HUES48 (cell line): Measurements from ENCODE around the gene PTPN1.
"Not testable (repeated sequence)": the region's sequence is repeated elsewhere in the genome, so short reads cannot be mapped to it uniquely, and the experiment has no call there.

Experiments
- H3K27ac ChIP-seq: one replicate; pipeline ENCODE4 v1.7.0; 2013; ENCODE audit warnings: low read depth, low read length, inconsistent platforms
- H3K27me3 ChIP-seq: 2 replicates; pipeline ENCODE4 v1.6.1; 2013; ENCODE audit warnings: mild to moderate bottlenecking, low read length; ENCODE audit not compliant: control insufficient read depth, insufficient read depth
- H3K36me3 ChIP-seq: 2 replicates; pipeline ENCODE4 v1.6.1; 2013; ENCODE audit warnings: low read length; ENCODE audit not compliant: control insufficient read depth, insufficient read depth
- H3K4me1 ChIP-seq: 2 replicates; pipeline ENCODE4 v1.6.1; 2013; ENCODE audit warnings: mild to moderate bottlenecking, low read length; ENCODE audit not compliant: control insufficient read depth, insufficient read depth
- H3K4me3 ChIP-seq: 2 replicates; pipeline ENCODE4 v1.5.1; 2013; ENCODE audit warnings: mild to moderate bottlenecking, low read depth, low read length
- H3K9ac ChIP-seq: 2 replicates; pipeline ENCODE4 v1.6.1; 2013; ENCODE audit warnings: mild to moderate bottlenecking, low read depth, low read length, moderate library complexity
- H3K9me3 ChIP-seq: 2 replicates; pipeline ENCODE4 v1.6.1; 2013; ENCODE audit warnings: low read length; ENCODE audit not compliant: control insufficient read depth, insufficient read depth

Gene PTPN1

GRCh38 chr20:50560867-50561266 lies 50.7 kb downstream of the PTPN1 start:
- no peaks in the 10 kb centered on the region for H3K9me3 ChIP-seq
- 0 out of 2 replicates have a peak, but pooled peaks cover 3% of the 10 kb centered on the region for H3K4me1 ChIP-seq
- no peak overlapping the region for H3K9ac ChIP-seq
- H3K4me3 ChIP-seq = no peak overlapping the region
- no peaks in the 10 kb centered on the region for H3K27me3 ChIP-seq
- peak overlapping the region; percentile 77 for H3K27ac ChIP-seq
- peaks cover 23% of the 10 kb centered on the region for H3K36me3 ChIP-seq

GRCh38 chr20:50561379-50562078 lies 51.3 kb downstream of the PTPN1 start:
- H3K9ac ChIP-seq = no peak overlapping the region
- 0 out of 2 replicates have a peak, but pooled peaks cover 3% of the 10 kb centered on the region for H3K4me1 ChIP-seq
- H3K9me3 ChIP-seq = no peaks in the 10 kb centered on the region
- H3K4me3 ChIP-seq = no peak overlapping the region
- no peaks in the 10 kb centered on the region for H3K27me3 ChIP-seq
- peaks cover 23% of the 10 kb centered on the region for H3K36me3 ChIP-seq
- H3K27ac ChIP-seq = peak overlapping the region; percentile 77

- Histone ChIP-seq H3K27ac (peak overlapping the region; percentile 55), H3K27me3 (no peaks in the 10 kb centered on the region), H3K36me3 (peaks cover 23% of the 10 kb centered on the region), H3K9ac (no peak overlapping the region), H3K9me3 (no peaks in the 10 kb centered on the region), H3K4me1 (0 out of 2 replicates have a peak, but pooled peaks cover 3% of the 10 kb centered on the region), H3K4me3 (no peak overlapping the region)
Observed at GRCh38 chr20:50562262-50562701, 52.1 kb downstream of the PTPN1 start.

GRCh38 chr20:50563133-50563944 lies 53.2 kb downstream of the PTPN1 start:
- H3K36me3 ChIP-seq = peaks cover 29% of the 10 kb centered on the region
- no peak overlapping the region for H3K27ac ChIP-seq
- 0 out of 2 replicates have a peak, but pooled peaks cover 3% of the 10 kb centered on the region for H3K4me1 ChIP-seq

GRCh38 chr20:50565383-50565782 lies 55.2 kb downstream of the PTPN1 start:
- Histone ChIP-seq H3K36me3 (peaks cover 46% of the 10 kb centered on the region), H3K27me3 (no peaks in the 10 kb centered on the region), H3K27ac (no peak overlapping the region), H3K4me3 (no peak overlapping the region), H3K4me1 (0 out of 2 replicates have a peak, but pooled peaks cover 3% of the 10 kb centered on the region), H3K9me3 (no peaks in the 10 kb centered on the region), H3K9ac (no peak overlapping the region)

More at GRCh38 chr20:50563133-50563944, 53.2 kb downstream of the PTPN1 start:
- Histone ChIP-seq H3K27me3 (no peaks in the 10 kb centered on the region), H3K9me3 (no peaks in the 10 kb centered on the region), H3K9ac (no peak overlapping the region), H3K4me3 (no peak overlapping the region)

GRCh38 chr20:50565871-50566270 lies 55.7 kb downstream of the PTPN1 start:
- H3K27me3 ChIP-seq = no peaks in the 10 kb centered on the region
- no peak overlapping the region for H3K9ac ChIP-seq
- H3K4me3 ChIP-seq = no peak overlapping the region
- 0 out of 2 replicates have a peak, but pooled peaks cover 3% of the 10 kb centered on the region for H3K4me1 ChIP-seq
- H3K36me3 ChIP-seq = peaks cover 46% of the 10 kb centered on the region
- H3K27ac ChIP-seq = no peak overlapping the region
- H3K9me3 ChIP-seq = no peaks in the 10 kb centered on the region

- no peaks in the 10 kb centered on the region for H3K9me3 ChIP-seq
- no peaks in the 10 kb centered on the region for H3K27me3 ChIP-seq
- no peak overlapping the region for H3K4me3 ChIP-seq
- no peak overlapping the region for H3K27ac ChIP-seq
- H3K36me3 ChIP-seq = peaks cover 36% of the 10 kb centered on the region
- H3K4me1 ChIP-seq = no peaks in the 10 kb centered on the region
- H3K9ac ChIP-seq = no peak overlapping the region
Observed at GRCh38 chr20:50567860-50568548, 57.8 kb downstream of the PTPN1 start.

GRCh38 chr20:50568549-50568942 lies 58.4 kb downstream of the PTPN1 start:
- Histone ChIP-seq H3K27me3 (no peaks in the 10 kb centered on the region), H3K9me3 (no peaks in the 10 kb centered on the region), H3K27ac (no peak overlapping the region), H3K9ac (no peak overlapping the region), H3K4me1 (no peaks in the 10 kb centered on the region), H3K36me3 (peaks cover 33% of the 10 kb centered on the region), H3K4me3 (no peak overlapping the region)

GRCh38 chr20:50569487-50569863 lies 59.3 kb downstream of the PTPN1 start:
- H3K4me1 ChIP-seq, H3K27ac ChIP-seq, H3K9me3 ChIP-seq, H3K27me3 ChIP-seq, H3K9ac ChIP-seq, H3K4me3 ChIP-seq: not testable (repeated sequence)
- H3K36me3 ChIP-seq = peaks cover 40% of the 10 kb centered on the region

GRCh38 chr20:50569864-50570836 lies 60.0 kb downstream of the PTPN1 start:
- Histone ChIP-seq H3K9ac (no peak overlapping the region), H3K4me3 (no peak overlapping the region), H3K36me3 (peaks cover 41% of the 10 kb centered on the region), H3K4me1 (no peaks in the 10 kb centered on the region), H3K27ac (no peak overlapping the region), H3K27me3 (no peaks in the 10 kb centered on the region), H3K9me3 (no peaks in the 10 kb centered on the region)
